Lower leg skin (tissue), 3 donors: ENCODE results near the gene SHLD2.
"Not testable (repeated sequence)": the region's sequence is repeated elsewhere in the genome, so short reads cannot be mapped to it uniquely, and the experiment has no call there.

Experiments used
- POLR2A ChIP-seq, 2 donors: fragments of 450-650 bp; IDR thresholded peaks; one replicate each; pipeline ENCODE4 v1.6.1; 2016 to 2017; ENCODE audit warnings: antibody characterized with exemption in 2 of 2, mild to moderate bottlenecking in 1 of 2, moderate library complexity in 1 of 2
- TF ChIP-seq, protein P1 (sequence below), 3 donors: fragments of 450-650 bp; IDR thresholded peaks; one replicate each; pipeline ENCODE4 v1.5.1; 2016; ENCODE audit warnings: antibody characterized with exemption in 3 of 3, mild to moderate bottlenecking in 3 of 3, moderate library complexity in 2 of 3

- TF ChIP-seq, protein P1, sequence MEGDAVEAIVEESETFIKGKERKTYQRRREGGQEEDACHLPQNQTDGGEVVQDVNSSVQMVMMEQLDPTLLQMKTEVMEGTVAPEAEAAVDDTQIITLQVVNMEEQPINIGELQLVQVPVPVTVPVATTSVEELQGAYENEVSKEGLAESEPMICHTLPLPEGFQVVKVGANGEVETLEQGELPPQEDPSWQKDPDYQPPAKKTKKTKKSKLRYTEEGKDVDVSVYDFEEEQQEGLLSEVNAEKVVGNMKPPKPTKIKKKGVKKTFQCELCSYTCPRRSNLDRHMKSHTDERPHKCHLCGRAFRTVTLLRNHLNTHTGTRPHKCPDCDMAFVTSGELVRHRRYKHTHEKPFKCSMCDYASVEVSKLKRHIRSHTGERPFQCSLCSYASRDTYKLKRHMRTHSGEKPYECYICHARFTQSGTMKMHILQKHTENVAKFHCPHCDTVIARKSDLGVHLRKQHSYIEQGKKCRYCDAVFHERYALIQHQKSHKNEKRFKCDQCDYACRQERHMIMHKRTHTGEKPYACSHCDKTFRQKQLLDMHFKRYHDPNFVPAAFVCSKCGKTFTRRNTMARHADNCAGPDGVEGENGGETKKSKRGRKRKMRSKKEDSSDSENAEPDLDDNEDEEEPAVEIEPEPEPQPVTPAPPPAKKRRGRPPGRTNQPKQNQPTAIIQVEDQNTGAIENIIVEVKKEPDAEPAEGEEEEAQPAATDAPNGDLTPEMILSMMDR (IDR thresholded peaks at IDR 0.05) = not testable (repeated sequence)
- not testable (repeated sequence) for TF ChIP-seq POLR2A (IDR thresholded peaks at IDR 0.05)
These were observed 13.4 kb upstream of the SHLD2 start for GRCh38 chr10:87081574-87081973.
